Measurements from ENCODE around the gene PIGQ.

DNA sequence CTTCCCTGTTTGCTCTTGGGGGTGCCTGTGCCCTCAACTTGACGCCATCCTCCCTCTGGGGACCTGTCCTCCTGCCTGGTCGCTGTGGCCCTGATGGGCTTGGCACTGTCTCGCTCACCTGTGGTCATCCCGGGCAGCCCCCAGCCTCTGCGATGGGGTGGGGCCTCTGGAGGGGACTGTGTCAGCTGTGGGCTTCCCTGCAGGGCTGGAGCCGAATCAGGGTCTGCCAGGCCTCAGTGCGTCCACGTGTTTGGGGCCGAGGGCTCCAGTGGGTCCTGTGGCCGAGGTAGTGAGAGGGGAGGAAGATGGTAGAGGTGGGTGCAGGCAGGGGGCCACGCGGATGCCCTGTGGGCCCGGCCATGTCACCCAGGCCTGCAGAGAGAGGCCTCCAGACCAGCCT is 8.0 kb downstream of the PIGQ start:
- no peak for TF ChIP-seq CTCF (IDR thresholded peaks at IDR 0.05; ENCODE audit: insufficient read depth, low read length, poor library complexity, severe bottlenecking)
- no peak for TF ChIP-seq EZH2phosphoT487 (conservative IDR thresholded peaks at IDR 0.05; ENCODE audit: low read length)
